ENCODE results near the gene IL1B.

IL1B gene

GRCh38 chr2:112817082-112817689 lies 19.4 kb downstream of the IL1B start:
- no peak for DNase-seq (ENCODE audit: low read depth)

GRCh38 chr2:112814278-112814677 lies 22.3 kb downstream of the IL1B start:
- H3K4me3 ChIP-seq (ENCODE audit: low read depth, low read length): no peak overlapping the region
- TF ChIP-seq CTCF (conservative IDR thresholded peaks at IDR 0.05; ENCODE audit: low read depth, low read length): peak; percentile 44
- peak; percentile 93 for DNase-seq (ENCODE audit: low read depth)

More at GRCh38 chr2:112817082-112817689, 19.4 kb downstream of the IL1B start:
- no peak overlapping the region for H3K4me3 ChIP-seq (ENCODE audit: low read depth, low read length)
- no peak for TF ChIP-seq CTCF (conservative IDR thresholded peaks at IDR 0.05; ENCODE audit: low read depth, low read length)

GRCh38 chr2:112813280-112813966 lies 23.2 kb downstream of the IL1B start:
- no peak for DNase-seq (ENCODE audit: low read depth)
- H3K4me3 ChIP-seq (ENCODE audit: low read depth, low read length): no peak overlapping the region
- no peak for TF ChIP-seq CTCF (conservative IDR thresholded peaks at IDR 0.05; ENCODE audit: low read depth, low read length)

- no peak for TF ChIP-seq CTCF (conservative IDR thresholded peaks at IDR 0.05; ENCODE audit: low read depth, low read length)
- peak; percentile 86 for DNase-seq (ENCODE audit: low read depth)
Observed at GRCh38 chr2:112812318-112813267, 24.0 kb downstream of the IL1B start.

GRCh38 chr2:112811841-112812306 lies 24.7 kb downstream of the IL1B start:
- TF ChIP-seq CTCF (conservative IDR thresholded peaks at IDR 0.05; ENCODE audit: low read depth, low read length): no peak
- no peak overlapping the region for H3K4me3 ChIP-seq (ENCODE audit: low read depth, low read length)
- peak; percentile 90 for DNase-seq (ENCODE audit: low read depth)

More at GRCh38 chr2:112812318-112813267, 24.0 kb downstream of the IL1B start:
- no peak overlapping the region for H3K4me3 ChIP-seq (ENCODE audit: low read depth, low read length)

- no peak overlapping the region for H3K4me3 ChIP-seq (ENCODE audit: low read depth, low read length)
- no peak for TF ChIP-seq CTCF (conservative IDR thresholded peaks at IDR 0.05; ENCODE audit: low read depth, low read length)
- DNase-seq (ENCODE audit: low read depth): no peak
Observed at GRCh38 chr2:112811276-112811831, 25.2 kb downstream of the IL1B start.
